Coronary artery (tissue), 2 donors: ENCODE data around the gene NTF3.

Experiments used
- DNase-seq: peaks from one replicate; pipeline ENCODE4 v3.0.0-alpha.2; 2017; ENCODE audit warnings: low spot score
- H3K27ac ChIP-seq, 2 donors: fragments of 200-600 bp; sonication (generic); one replicate each; pipeline ENCODE4 v1.5.1; 2016 to 2019
- H3K4me3 ChIP-seq: fragments of 200-600 bp; sonication (generic); 2 replicates; pipeline ENCODE4 v1.5.1; 2016; ENCODE audit warnings: mild to moderate bottlenecking, moderate library complexity
- TF ChIP-seq, protein P1 (sequence below): fragments of 200-600 bp; sonication (generic); IDR thresholded peaks from one replicate; pipeline ENCODE4 v1.5.1; 2019; ENCODE audit warnings: antibody characterized with exemption

The NTF3 gene

DNA sequence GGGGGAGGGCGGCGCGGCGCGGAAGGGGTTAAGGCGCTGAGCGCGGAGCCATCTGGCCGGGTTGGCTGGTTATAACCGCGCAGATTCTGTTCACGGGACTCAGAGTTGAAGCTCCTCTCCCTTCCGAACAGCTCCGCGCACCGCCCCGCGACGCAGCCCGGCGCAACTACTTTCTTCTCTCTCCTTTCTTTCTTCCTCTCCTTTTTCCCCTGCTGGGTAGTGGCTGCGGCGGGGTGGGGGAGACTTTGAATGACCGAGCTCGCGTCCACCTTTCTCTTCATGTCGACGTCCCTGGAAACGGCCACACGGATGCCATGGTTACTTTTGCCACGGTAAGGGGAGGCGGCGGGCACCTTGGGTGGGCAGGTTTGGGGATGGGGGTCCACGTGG, at the start of gene NTF3:
TSS of gene NTF3 (plus strand) at position 98 of the 390 bp plus-strand sequence. CDS start at position 315, 217 bp downstream.
- Histone ChIP-seq H3K27ac (peak within 1 kb of the TSS; percentile 92 to 94), H3K4me3 (peak within 1 kb of the TSS; percentile 83)
- TF ChIP-seq, protein P1, sequence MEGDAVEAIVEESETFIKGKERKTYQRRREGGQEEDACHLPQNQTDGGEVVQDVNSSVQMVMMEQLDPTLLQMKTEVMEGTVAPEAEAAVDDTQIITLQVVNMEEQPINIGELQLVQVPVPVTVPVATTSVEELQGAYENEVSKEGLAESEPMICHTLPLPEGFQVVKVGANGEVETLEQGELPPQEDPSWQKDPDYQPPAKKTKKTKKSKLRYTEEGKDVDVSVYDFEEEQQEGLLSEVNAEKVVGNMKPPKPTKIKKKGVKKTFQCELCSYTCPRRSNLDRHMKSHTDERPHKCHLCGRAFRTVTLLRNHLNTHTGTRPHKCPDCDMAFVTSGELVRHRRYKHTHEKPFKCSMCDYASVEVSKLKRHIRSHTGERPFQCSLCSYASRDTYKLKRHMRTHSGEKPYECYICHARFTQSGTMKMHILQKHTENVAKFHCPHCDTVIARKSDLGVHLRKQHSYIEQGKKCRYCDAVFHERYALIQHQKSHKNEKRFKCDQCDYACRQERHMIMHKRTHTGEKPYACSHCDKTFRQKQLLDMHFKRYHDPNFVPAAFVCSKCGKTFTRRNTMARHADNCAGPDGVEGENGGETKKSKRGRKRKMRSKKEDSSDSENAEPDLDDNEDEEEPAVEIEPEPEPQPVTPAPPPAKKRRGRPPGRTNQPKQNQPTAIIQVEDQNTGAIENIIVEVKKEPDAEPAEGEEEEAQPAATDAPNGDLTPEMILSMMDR: no peak
- DNase-seq: no peak

DNA sequence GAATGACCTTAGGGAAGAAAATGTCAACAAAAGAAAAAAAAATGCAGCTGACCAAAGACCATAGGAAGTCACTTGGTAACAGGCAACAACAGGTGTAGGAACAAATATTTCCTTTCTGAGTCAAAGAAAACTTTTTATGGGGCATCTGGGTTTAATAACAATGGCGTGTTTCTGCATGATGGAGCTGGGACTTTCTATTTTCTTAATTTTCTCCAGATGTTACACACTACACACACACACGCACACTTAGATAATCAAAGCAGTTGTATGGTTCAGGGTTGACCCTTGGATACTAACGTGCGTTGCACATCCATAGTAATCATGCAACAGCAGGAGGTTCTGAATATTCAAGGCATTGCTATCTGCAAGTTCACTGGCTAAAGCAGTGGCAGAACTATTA, 47.9 kb upstream of the NTF3 start:
- Histone ChIP-seq H3K27ac (no peak overlapping the region), H3K4me3 (no peak overlapping the region)
- TF ChIP-seq, protein P1: no peak
- no peak for DNase-seq

DNA sequence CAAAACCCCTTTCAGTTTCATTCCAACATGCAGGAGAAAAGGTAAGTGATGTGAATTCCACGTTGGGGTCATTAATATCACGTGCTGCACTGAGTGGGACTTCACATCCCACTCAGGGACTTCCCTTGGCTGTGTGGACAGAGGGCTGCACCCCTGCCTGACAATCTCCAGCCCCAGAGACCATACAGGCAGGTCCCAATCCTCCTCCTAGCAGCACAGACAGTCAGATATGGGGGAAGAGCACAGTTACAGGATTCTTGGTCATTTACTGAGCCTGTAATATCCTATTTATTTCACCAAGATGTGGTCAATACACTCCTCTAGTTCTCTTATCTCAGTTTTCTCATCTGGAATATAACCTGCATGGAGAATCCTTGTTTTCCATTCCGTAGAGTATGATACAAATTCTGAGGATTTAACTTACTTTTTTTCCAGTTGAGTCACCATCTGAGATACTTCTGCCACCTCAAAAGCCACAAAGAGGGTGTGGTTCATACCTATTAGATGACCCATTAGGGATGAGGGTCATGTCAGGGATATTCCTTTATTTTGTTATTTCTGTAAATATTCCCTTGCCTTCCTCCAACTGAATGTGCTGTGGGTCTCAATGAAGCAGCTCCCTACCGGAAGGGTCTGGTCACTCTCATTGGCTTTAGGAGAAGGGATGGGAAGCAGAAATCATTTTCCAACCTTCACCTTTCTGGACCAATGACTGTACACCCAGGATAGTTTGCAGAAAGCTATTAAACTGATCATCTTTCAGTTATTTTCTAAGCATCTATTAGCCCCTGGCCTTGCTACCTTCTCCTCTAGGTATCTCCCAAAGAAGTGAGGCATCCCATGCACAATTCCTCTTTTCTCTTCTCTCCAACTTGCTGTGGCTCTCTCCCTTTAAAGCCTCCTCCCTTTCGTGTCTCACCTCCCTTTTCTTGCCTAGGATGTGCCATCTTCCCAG, 43.0 kb upstream of the NTF3 start:
- Histone ChIP-seq H3K27ac (no peak overlapping the region), H3K4me3 (no peak overlapping the region)
- DNase-seq: no peak

DNA sequence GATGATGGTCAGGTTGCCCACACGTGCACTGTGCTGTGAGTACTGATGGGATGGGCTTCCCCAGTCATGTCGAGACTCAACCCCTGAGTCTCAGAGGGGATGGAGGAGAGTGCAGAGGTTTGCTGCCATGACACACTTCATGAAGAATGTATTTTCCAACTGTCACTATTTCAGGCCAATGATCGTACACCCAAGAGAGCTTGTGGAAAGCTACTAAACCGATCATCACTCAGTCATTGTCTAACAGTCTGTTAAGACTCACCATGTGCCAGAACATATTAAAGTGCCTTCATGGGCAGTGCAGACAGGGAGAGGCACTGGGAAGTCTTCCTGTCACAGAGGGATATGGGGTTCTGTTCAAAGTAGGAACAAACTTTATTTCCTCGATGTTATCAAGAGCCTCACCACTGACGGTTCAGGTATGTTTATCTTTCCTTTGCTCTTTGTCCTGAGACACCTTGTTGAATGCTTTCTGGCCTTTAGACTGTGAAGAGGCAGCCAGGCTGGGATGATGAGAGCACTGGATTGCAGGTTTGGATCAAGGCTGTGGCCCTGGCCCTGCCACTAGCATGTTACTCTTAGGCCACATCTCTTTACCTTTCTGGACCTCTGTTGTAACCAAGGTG, 41.6 kb upstream of the NTF3 start:
- Histone ChIP-seq H3K4me3 (no peak overlapping the region), H3K27ac (no peak overlapping the region)
- TF ChIP-seq, protein P1: no peak
- DNase-seq: no peak

More for the DNA sequence above, 43.0 kb upstream of the NTF3 start:
- TF ChIP-seq, protein P1: no peak

DNA sequence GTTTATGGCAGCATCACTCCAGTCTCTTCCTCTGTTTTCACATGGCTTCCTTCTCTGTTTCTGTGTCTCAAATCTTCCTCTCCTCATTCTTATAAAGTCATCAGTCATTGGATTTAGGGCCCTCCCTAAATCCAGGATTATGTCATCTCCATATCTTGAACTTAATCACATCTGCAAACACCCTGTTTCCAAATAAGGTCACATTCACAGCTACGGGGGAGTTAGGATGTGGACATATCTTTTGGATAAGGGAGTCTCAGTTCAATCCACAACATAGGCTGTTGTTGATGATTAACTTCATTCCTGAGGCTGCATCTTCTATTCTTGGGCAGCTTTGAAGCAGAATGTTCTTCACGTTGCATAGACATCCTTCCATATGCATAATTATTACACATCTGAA, 40.3 kb upstream of the NTF3 start:
- H3K27ac ChIP-seq: no peak overlapping the region
- TF ChIP-seq, protein P1: no peak
- DNase-seq: no peak
- no peak overlapping the region for H3K4me3 ChIP-seq

DNA sequence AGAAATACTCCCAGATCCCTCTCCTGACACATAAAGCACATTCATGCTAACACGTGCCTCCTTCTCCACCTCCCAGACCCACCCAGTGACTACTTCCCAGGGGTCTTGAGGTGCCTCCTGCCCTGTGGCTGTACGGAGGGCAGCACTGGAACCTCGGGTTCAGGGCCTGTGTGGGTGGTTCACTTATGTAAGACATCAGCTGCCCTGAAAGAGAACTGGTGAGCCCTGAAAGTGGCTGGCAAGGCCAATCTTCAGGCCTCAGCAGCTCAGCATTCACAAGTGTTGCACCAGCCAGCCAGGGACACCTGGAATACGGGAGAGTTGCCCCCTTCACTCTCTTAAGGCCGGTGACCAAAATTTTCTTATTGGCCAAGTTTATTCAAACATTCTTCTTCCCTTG, 38.9 kb upstream of the NTF3 start:
- DNase-seq: no peak
- Histone ChIP-seq H3K4me3 (no peak overlapping the region), H3K27ac (no peak overlapping the region)
- TF ChIP-seq, protein P1: no peak
